HG03045 (cell line): Measurements from ENCODE around the gene KDM5A.
"Not testable (repeated sequence)": the region's sequence is repeated elsewhere in the genome, so short reads cannot be mapped to it uniquely, and the experiment has no call there.

ENCODE experiments used
- ATAC-seq: cut with Tn5 transposase; IDR thresholded peaks from one replicate; pipeline ENCODE4 v1.9.1; 2021; ENCODE audit warnings: mild to moderate bottlenecking, moderate library complexity; ENCODE audit not compliant: unreplicated experiment

KDM5A gene

DNA sequence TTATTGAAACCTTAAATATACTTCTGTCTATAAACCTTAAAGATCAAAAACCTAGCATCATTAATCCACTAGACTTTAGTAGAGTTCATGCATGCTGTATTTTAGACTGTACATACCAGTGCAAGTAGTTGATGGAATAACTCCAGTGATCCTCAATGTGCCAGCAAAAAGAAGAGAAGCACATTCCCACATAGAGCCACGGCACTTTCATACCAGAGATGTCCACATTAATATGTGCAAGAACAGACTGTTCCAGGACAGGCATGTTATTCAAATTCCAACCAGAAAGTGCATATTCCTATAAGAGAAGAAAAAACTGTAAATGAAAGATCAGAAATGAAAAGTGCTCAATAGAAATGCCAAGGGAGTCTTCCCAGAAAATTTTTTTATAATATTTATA is 55.0 kb downstream of the KDM5A start:
- no peak for ATAC-seq

- ATAC-seq = no peak
Observed at GRCh38 chr12:332581-333205, 56.4 kb downstream of the KDM5A start.

- no peak for ATAC-seq
Observed at GRCh38 chr12:331287-331686, 57.8 kb downstream of the KDM5A start.

DNA sequence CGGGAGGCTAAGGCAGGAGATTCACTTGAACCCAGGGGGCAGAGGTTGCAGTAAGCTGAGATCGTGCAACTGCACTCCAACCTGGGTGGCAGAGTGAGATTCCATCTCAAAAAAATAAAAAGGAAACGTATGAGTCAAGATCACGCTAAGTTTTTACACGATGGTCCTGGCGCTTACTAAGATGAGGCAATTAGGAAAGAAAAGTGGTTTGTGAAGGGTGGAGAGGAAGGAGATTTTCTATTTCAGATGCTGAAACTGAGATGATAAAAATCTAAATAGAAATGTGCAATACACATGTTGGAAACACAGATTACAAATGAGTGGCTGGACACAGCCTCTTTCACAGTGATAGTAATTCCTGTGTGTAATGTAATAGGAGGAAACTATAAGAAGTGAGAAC is 63.2 kb downstream of the KDM5A start:
- no peak for ATAC-seq

GRCh38 chr12:323507-323906 is 65.6 kb downstream of the KDM5A start:
- no peak for ATAC-seq

DNA sequence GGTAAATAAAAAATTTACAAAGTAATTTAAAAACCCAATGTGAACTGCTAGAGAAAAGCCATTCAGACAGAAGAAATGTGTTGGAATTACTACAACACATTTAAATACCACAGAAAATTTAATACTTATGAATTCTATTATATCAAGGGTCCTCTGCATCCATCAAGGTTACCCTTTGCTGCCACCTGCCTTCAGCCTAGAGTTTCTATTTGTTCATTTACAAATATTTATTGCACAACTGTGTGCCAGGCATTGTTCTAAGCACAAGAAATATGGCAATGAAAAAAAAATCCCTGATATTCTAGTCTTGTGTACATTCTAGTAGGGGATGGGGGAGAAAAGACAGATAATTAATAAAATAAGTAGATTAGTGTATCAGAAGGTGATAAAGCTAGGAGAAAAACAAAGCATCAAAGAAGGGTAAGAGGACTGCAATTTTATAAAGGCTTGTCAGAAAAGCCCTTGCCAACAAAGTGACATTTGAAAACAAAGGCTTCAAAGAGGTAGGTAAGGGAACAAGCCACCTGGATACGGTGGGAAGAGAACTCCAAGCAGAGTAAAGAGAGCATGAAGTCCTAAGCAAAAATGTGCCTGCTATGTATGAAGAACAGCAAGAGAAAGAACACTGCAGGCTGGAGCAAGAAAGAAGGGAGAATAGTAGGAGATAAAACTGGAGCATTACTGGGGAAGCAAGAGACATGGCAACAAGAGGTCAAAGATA is 67.4 kb downstream of the KDM5A start:
- no peak for ATAC-seq

DNA sequence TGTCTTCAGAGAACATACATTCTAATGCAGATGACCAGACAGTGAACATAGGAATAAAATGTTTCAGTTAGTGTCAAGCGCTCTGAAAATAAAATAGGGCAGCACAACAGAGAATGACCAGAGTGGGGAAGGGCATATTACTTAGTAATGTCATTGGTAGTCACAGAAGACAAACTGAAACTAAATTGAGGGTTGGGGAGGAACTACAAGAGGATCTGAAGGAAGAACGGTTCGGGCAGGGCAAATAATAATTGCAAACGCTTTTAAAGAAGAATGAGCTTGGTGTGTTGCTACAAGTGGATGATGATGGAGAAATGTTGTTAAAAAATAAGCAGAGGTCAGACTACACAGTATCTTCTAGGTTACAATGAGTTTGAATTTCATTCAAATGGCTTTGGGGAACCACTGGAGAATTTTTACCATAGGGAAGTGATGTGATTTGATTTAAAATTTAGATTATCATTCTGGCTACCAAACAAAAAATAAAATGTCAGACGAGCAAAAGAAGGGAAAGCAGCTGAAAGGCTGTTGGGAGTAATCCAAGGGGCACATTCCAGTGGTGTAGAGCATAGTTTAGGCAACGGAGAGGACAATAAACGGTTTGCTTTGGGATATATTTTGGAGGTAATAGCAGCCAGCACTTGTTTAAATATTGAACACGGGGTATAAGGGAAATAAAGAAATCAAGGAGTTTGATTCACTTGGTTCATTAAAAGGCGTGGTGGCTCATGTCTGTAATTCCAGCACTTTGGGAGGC is 70.2 kb downstream of the KDM5A start:
- ATAC-seq = no peak

GRCh38 chr12:308511-308910 is 80.6 kb downstream of the KDM5A start:
- no peak for ATAC-seq

DNA sequence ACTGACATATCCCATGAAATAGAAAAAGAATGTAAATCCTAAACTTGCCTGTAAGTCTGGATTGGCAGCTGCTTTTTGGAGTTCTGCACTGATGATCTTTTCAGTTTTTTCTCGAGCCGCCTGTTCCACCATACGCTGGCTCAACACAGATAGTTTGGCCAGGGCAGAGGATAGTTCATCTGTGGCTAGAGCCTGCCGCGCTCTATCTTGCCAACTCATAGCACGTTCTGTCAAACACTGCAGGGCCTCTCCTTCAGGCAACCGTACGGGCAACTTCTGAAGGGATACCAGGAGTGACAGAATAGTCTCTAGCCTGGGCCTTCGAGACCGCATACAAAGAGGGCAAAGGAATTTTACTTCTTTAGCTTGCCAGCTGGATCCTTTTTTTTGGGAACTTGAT is 81.7 kb downstream of the KDM5A start:
- no peak for ATAC-seq

DNA sequence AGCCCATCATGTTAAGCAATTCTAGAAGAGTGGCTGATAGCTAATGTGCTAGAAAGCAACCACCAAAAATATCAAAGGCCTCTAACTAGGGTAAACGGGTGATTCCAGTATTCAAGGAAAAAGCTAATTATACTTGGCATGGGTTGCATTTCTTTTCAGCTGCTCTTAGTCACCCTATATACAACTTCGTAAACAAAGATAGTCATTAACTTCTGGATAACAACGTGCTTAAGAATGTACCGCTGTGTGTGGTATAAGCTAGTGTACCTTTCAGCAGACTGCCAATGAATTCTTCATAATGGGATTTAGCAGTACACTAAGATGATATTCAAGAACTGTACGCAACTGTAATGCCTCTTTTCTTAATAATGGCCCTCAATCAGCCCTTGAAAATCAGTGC is 84.3 kb downstream of the KDM5A start:
- no peak for ATAC-seq

DNA sequence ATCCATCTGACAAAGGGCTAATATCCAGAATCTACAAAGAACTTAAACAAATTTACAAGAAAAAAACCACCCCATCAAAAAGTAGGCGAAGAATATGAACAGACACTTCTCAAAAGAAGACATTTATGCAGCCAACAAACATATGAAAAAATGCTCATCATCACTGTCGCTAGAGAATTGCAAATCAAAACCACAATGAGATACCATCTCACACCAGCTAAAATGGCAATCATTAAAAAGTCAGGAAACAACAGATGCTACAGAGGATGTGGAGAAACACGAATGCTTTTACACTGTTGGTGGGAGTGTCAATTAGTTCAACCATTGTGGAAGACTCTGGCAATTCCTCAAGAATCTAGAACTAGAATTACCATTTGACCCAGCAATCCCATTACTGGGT is 86.4 kb downstream of the KDM5A start:
- not testable (repeated sequence) for ATAC-seq

DNA sequence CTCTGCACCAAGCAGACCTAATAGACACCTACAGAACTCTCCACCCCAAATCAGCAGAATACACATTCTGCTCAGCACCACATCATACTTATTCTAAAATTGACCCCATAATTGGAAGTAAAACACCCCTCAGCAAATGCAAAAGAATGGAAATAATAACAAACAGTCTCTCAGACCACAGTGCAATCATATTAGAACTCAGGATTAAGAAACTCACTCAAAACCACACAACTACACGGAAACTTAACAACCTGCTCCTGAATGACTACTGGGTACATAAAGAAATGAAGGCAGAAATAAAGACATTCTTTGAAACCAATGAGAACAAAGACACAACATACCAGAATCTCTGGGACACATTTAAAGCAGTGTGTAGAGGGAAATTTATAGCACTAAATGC is 89.0 kb downstream of the KDM5A start:
- ATAC-seq = not testable (repeated sequence)

DNA sequence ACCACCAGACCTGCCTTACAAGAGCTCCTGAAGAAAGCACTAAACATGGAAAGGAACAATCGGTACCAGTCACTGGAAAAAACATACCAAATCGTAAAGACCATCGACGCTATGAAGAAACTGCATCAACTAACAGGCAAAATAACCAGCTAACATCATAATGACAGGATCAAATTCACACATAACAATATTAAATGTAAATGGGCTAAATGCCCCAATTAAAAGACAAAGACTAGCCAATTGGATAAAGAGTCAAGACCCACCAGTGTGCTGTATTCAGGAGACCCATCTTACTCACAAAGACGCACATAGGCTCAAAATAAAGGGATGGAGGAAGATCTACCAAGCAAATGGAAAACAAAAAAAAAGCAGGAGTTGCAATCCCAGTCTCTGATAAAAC is 89.6 kb downstream of the KDM5A start:
- not testable (repeated sequence) for ATAC-seq

GRCh38 chr12:298059-298458 is 91.1 kb downstream of the KDM5A start:
- not testable (repeated sequence) for ATAC-seq

GRCh38 chr12:295132-295531 is 94.0 kb downstream of the KDM5A start:
- ATAC-seq = no peak

GRCh38 chr12:293199-293598 is 95.9 kb downstream of the KDM5A start:
- ATAC-seq = no peak

DNA sequence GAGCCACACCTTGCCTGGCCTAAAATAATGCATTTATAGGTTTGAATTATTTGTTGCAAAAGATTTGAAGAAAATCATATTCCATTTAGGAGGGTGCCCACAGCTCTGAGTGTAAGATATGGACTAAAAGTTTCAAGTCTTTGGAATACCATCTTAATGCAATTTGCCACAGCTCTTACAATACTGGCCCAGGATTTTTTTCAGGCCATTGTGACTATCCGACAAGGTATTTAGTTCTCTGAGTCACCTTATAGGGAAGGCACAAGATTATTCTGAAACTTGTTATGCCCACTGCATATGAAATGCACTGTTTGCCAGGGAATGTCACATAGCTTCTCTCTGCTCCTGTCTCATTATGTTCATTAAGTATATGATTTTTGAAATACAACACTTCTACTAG is 96.9 kb downstream of the KDM5A start:
- no peak for ATAC-seq

GRCh38 chr12:291153-291723 is 97.9 kb downstream of the KDM5A start:
- no peak for ATAC-seq

GRCh38 chr12:288687-289086 is 100.4 kb downstream of the KDM5A start:
- no peak for ATAC-seq

DNA sequence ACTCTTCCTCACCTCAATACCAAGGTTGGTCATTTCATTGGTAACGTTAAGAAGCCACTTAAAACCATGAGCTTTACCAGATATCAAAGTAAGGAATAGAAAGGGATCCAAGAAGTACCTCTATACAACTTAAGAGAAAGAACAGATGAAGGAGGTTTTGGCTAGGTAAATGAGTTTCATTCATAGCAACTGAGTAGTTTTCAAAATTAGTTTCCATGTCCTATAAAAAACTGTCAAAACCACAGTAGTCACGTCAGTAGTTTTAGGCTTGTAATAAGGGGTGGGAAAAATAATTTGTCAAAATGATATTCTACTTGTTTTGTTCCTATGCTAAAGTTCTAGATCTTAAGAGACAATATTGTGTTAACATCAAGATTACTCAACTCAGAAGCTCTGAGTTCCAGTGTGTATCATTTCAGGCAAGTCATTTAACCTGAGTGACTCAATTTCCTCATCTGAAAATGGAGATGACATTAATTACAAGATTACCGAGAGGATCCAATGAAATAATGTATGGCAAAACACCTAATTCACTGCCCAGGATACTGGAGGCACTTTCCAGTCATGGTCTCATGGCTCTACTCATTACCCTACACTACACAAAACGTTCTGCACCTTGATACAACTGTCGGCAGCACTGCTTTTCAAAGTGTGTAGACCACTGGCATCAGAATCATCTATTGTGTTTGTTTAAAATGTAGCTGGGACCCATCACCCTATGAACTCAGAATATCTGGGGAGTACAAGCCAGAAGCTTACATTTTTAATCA is 102.4 kb downstream of the KDM5A start:
- ATAC-seq = no peak

DNA sequence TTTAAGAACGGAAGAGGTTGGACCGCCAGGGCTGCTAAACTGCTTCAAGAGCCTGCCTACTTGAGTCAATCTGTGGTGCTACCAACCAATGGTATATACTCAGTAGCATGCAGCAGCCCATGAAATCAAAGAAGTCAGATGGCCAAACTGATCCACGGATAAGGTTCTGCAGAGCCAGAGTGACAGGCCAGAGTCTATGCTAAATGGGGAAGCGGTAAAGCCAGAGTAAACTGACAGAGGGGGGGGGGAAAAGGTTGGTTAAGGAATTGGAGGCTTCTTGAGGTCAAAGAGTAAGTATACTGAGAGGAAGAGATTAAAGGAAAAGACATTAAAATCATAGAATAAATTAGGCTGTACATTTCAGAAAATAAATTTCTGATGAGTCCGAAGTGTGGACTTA is 111.1 kb downstream of the KDM5A start:
- no peak for ATAC-seq
